ENCODE measurements around the gene FAM186B. TPM values are rescaled to one million over a fixed set of nuclear protein-coding genes. Genes with fewer than 3 reads are reported as not detected.

FAM186B gene
- total RNA-seq, 6 experiments from 2014 or later, result 0.24 to 1.4 (median 0.71) TPM

DNA sequence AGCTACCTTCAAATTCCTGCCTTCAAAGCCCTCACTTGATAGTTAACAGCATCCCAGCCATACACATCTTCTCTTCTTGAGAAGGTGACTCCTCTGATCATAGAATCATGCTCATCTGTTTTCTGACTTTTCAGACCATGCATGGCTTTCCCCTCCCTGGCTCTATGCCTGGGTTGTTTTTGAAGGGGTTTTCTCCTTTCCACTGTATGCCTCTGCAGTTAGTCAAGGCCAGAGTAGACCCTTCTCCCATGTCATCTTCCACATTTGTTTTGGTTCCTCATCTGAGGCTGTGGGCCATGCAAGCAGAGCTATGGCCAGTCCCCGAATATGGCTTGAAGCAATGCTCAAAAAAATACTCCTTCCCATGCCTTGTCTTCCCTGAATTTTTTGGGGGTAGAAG, 23.2 kb downstream of the FAM186B start:
- intact Hi-C loops (cut with DNase I), result no loop called here
- Histone ChIP-seq H3K9me3 (no peaks in the 10 kb centered on the region), H3K27me3 (no peaks in the 10 kb centered on the region), H3K27ac (no peak overlapping the region), H3K4me3 (no peak overlapping the region), H3K4me1 (peaks cover 0 to 3% (median 0%) of the 10 kb centered on the region in 4 donors), H3K36me3 (no peaks in the 10 kb centered on the region)
- WGBS (ENCODE audit: insufficient coverage, low coverage, low lambda C conversion rate, missing lambda C conversion rate), result 67% methylated on average over 1 of the region's 1 CpG
- TF ChIP-seq POLR2A (IDR thresholded peaks at IDR 0.05), result no peak
- TF ChIP-seq, protein P1, sequence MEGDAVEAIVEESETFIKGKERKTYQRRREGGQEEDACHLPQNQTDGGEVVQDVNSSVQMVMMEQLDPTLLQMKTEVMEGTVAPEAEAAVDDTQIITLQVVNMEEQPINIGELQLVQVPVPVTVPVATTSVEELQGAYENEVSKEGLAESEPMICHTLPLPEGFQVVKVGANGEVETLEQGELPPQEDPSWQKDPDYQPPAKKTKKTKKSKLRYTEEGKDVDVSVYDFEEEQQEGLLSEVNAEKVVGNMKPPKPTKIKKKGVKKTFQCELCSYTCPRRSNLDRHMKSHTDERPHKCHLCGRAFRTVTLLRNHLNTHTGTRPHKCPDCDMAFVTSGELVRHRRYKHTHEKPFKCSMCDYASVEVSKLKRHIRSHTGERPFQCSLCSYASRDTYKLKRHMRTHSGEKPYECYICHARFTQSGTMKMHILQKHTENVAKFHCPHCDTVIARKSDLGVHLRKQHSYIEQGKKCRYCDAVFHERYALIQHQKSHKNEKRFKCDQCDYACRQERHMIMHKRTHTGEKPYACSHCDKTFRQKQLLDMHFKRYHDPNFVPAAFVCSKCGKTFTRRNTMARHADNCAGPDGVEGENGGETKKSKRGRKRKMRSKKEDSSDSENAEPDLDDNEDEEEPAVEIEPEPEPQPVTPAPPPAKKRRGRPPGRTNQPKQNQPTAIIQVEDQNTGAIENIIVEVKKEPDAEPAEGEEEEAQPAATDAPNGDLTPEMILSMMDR (IDR thresholded peaks at IDR 0.05), result no peak
- DNase-seq (no peak), ATAC-seq (no peak)

DNA sequence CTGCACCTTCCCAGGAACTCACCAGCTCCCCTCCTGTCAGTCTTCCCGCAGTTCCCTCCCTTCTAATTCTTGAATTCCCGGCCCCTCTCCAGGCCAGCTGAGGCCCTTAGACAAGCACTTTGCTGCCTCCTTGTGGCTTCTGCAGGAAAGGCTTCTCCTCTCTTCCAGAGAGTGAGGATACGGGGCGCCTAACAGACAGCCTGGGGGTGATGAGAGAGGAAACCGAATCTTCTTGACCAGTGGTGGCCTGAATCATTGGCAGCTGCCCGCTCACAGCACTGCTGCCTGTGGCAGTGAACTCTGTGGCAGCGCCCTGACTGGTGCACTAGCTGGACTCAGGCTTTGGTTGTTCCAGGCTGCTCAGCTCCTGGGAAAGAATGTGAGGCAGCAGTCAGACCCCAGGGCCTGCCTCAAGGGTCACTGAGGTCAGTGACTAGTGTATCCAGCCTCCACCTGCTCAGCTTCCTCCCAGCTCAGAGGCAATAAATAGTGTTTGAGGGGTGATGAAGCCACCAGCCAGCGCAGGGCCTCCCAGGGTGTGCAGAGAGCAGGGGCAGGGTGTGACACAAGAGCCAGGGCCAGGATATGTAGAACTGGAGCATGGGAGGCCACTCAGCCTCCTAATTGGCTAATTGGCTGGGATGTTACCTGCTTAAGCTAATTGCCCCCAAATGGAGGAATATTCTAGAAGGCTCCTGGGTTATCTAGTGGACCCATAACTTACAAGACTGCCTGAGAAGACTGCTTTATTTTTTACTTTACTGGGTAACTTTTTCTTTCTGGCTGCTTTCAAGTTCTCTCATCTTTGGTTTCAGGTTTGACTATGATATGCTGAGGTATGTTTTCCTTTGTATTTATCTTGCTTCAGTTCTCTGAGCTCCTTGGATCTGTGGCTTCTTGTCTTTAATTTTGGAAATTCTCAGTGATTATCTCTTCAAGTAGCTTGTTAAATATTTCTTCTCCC, 24.6 kb downstream of the FAM186B start:
- Histone ChIP-seq H3K4me1 (peaks cover 0 to 3% (median 0%) of the 10 kb centered on the region in 4 donors), H3K4me3 (no peak overlapping the region), H3K27me3 (no peaks in the 10 kb centered on the region), H3K36me3 (no peaks in the 10 kb centered on the region), H3K9me3 (no peaks in the 10 kb centered on the region), H3K27ac (no peak overlapping the region)
- WGBS (ENCODE audit: insufficient coverage, low coverage, low lambda C conversion rate, missing lambda C conversion rate), result 0% methylated on average over 6 of the region's 8 CpGs
- ATAC-seq (peak; percentile 87 to 95 (median 90)), DNase-seq (peak in 2 of 3 donors; percentile 57 to 68)
- intact Hi-C loops (cut with DNase I), result no loop called here
- no peak for TF ChIP-seq POLR2A (IDR thresholded peaks at IDR 0.05)
- TF ChIP-seq, protein P1 (IDR thresholded peaks at IDR 0.05), result peak; percentile 73 to 82 (median 80)

DNA sequence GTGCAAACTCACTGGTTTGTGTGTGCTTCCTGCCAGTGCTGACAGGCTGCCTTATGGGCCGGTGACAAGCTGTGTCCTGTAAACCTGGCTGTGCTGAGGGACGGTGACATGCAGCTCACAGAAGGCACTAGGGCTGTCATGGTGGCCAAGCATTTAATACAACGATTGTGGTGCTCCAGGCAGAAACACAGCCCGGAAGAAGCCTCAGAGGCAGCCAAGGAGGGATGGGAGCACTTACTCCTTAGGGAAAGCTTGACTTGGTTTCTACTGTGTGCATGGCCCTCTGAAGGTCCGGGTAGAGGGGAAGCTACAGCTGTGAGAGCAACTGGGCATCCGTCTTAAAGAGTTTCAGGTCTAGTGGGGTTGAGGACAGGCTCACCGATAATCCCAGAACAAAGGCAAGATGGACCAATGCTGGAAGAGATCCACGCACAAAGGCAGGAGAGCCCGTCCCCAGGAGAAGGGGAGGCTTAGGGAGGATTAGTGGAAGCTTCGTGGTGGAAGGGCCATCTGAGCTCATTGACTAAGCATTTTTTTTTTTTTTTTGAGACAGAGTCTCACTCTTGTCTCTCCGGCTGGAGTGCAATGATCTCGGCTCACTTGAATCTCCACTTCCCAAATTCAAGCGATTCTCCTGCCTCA, 26.8 kb downstream of the FAM186B start:
- intact Hi-C loops (cut with DNase I), result no loop called here
- H3K36me3 ChIP-seq, result no peaks in the 10 kb centered on the region
- no peak overlapping the region for H3K27ac ChIP-seq
- WGBS (ENCODE audit: insufficient coverage, low coverage, low lambda C conversion rate, missing lambda C conversion rate), result 79% methylated on average over 7 of the region's 13 CpGs
- no peaks in the 10 kb centered on the region for H3K27me3 ChIP-seq
- TF ChIP-seq, protein P1 (IDR thresholded peaks at IDR 0.05), result no peak
- TF ChIP-seq POLR2A (IDR thresholded peaks at IDR 0.05), result no peak
- peaks cover 0 to 3% (median 0%) of the 10 kb centered on the region in 4 donors for H3K4me1 ChIP-seq
- ATAC-seq, result no peak
- H3K9me3 ChIP-seq, result no peaks in the 10 kb centered on the region
- no peak for DNase-seq
- no peak overlapping the region for H3K4me3 ChIP-seq

DNA sequence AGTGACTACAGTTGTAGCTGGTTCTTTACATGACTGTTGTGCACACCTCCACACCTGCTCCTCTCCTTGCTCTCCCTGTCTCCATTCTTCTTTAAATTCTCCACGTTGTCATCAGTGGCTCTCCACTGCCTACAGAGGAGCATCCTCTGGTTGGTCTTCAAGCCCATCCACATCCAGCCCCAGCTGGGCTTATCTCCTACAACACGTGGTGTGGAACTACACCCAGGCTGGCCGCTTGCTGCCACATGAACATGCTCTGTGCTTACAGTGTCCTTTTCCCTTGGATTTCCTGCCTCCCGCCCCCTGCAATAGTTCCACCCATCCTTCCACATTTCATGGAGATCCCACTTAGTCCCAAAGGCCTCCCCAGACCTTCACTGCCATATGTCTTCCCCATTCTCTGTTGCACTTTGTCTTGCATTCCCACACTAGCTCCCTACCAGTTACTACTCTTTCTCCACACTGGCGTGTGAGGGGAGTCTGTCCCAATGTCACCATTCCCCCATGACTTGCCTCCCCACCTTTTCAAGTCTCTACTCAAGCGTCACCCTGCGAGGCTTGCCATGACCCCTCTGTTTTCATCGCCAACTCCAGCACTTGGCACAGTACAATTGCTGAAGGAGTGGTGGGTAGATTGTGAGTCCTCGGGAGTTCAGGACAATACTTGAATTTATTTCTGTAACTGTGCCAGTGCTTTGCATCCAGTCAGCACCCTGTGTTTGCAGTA, 27.7 kb downstream of the FAM186B start:
- H3K27me3 ChIP-seq, result no peaks in the 10 kb centered on the region
- no peak for ATAC-seq
- intact Hi-C loops (cut with DNase I), result no loop called here
- no peaks in the 10 kb centered on the region for H3K9me3 ChIP-seq
- TF ChIP-seq, protein P1 (IDR thresholded peaks at IDR 0.05), result no peak
- no peak for TF ChIP-seq POLR2A (IDR thresholded peaks at IDR 0.05)
- no peak for DNase-seq
- peaks cover 0 to 3% (median 0%) of the 10 kb centered on the region in 4 donors for H3K4me1 ChIP-seq
- no peaks in the 10 kb centered on the region for H3K36me3 ChIP-seq
- WGBS (ENCODE audit: insufficient coverage, low coverage, low lambda C conversion rate, missing lambda C conversion rate), result 79% methylated on average over 9 of the region's 9 CpGs
- no peak overlapping the region for H3K4me3 ChIP-seq
- H3K27ac ChIP-seq, result no peak overlapping the region

All from right lobe of liver (tissue), 6 donors.